IPS-18c (cell line): ENCODE data around the gene GLMP.
A peak's percentile ranks its signal among the peaks of the same experiment; 100 is the strongest.

Experiments used
- H3K4me3 ChIP-seq: 2 replicates; pipeline ENCODE4 v1.7.0; 2013; ENCODE audit warnings: low read depth, mild to moderate bottlenecking, low read length, moderate library complexity; ENCODE audit not compliant: insufficient read depth
- H3K9me3 ChIP-seq: one replicate; pipeline ENCODE4 v1.6.1; 2013; ENCODE audit warnings: mild to moderate bottlenecking, low read length, moderate library complexity; ENCODE audit not compliant: control insufficient read depth, insufficient read depth

Gene GLMP

DNA sequence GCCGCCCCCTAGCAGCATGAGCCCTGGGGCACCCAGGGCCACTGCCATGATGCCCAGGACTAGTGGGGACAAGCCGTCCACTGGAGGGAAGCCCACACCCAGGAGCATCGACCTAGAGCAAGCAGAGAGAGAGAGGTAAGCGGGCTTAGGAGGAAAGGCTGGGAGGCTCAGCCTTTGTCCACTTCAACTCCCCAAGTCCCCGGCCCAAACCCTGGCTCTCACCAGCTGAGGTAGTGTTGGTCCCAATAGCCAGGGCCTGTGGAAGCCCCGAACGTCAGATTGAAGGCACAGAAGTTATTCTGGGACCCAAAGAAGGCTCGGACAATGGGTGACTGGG is 2.4 kb downstream of the GLMP start:
- H3K9me3 ChIP-seq, result peaks cover 2% of the 10 kb centered on the region
- no peak overlapping the region for H3K4me3 ChIP-seq

- H3K4me3 ChIP-seq, result peak overlapping the region; percentile 43
- H3K9me3 ChIP-seq, result peaks cover 2% of the 10 kb centered on the region
These were observed 4.0 kb downstream of the GLMP start for GRCh38 chr1:156291226-156292061.

DNA sequence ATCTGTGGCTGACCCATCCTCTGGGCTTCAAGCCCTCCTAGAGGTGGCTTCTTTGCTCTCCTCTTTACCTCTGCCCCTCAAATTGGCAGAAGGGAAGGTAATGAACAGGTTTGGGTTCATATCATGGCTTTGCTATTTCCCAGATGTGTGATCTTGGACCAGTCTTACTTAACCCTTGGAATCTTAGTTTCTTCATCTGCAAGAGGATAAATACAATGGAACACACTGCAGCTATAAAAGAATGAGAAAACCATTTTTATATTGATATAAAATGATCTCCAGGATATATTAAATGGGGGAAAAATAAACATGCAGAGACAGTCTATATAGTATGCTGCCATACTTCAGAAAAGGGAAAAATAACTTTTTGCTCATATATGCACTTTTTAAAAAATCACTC is 5.6 kb downstream of the GLMP start:
- H3K4me3 ChIP-seq, result no peak overlapping the region
- H3K9me3 ChIP-seq, result peaks cover 2% of the 10 kb centered on the region

DNA sequence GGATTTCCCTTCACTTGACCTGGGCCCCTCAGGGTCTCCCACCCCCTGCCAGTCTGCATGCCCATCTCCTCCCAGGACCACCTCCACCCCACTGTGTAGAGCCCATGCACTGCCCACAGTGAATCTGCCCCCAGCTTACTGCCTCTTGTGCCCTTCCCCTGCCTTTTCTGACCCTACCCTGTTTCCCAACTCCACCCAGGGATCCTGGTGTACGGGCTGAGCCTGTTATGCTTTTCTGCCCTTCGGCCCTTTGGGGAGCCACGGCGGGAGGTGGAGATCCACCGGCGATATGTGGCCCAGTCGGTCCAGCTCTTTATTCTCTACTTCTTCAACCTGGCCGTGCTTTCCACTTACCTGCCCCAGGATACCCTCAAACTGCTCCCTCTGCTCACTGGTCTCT is 9.4 kb downstream of the GLMP start:
- Histone ChIP-seq H3K9me3 (no peaks in the 10 kb centered on the region), H3K4me3 (no peak overlapping the region)

DNA sequence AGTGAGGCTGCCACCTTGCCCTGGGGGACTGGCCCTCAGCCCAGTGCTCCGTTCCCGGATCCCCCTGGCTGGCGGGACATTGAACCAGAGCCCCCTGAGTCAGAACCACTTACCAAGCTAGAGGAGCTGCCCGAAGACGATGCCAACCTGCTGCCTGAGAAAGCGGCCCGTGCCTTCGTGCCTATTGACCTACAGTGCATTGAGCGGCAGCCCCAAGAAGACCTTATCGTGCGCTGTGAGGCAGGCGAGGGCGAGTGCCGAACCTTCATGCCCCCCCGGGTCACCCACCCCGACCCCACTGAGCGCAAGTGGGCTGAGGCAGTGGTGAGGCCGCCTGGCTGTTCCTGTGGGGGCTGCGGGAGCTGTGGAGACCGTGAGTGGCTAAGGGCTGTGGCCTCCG is 10.0 kb downstream of the GLMP start:
- no peak overlapping the region for H3K4me3 ChIP-seq

DNA sequence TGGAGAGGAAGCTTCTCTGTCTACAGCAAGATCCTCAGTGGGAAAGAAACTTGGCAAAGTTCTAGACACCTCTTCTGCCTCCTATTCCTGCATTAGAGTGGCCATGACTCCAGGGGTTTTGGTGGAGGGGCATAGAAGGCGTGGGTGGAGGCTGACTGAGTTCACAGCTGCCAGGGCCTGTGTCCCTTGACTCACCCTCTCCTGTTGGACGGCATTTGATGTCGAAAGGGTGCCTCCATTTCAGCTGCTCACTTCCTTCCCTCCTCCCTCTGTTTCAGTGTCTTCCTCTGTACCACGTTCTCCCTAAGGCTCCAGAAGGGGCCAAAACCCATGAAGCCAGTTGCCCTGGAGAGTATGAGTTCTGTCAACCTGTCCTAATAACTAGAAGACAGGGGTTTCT is 10.7 kb downstream of the GLMP start:
- Histone ChIP-seq H3K9me3 (no peaks in the 10 kb centered on the region), H3K4me3 (no peak overlapping the region)

More for the DNA sequence above, 10.0 kb downstream of the GLMP start:
- no peaks in the 10 kb centered on the region for H3K9me3 ChIP-seq

GRCh38 chr1:156284112-156284511 is 11.4 kb downstream of the GLMP start, which contains the start of gene TMEM79:
TSS of gene TMEM79 (plus strand) at chr1:156284325. CDS start at chr1:156285227, 902 bp downstream.
- peak within 1 kb of the TSS; percentile 51 for H3K4me3 ChIP-seq
- H3K9me3 ChIP-seq, result no peaks in the 10 kb centered on the region

DNA sequence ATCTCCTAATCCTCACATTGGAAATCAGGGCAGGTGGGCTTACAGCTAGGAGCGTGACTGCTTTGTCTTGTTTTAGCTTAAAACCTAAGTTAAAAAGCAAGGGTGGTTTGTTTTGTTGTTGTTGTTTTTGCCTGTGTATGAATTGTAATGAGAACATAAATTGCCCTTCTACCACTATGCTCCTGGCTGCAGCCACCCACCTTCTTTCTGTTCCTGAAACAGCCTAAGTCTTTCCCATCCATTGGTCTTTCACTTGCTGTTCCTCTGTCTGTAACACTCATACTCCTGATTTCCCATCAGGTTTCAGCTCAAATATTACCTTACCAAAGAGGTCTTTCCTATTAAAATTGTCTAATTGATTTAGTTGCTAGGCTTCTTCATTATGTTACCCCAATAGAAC is 12.0 kb downstream of the GLMP start:
- Histone ChIP-seq H3K9me3 (no peaks in the 10 kb centered on the region), H3K4me3 (peak overlapping the region; percentile 51)

- H3K9me3 ChIP-seq, result no peaks in the 10 kb centered on the region
- H3K4me3 ChIP-seq, result peak within 1 kb of the TSS; percentile 87
These were observed 12.8 kb downstream of the GLMP start, which contains the start of gene SMG5 for GRCh38 chr1:156282479-156283222. TSS of gene SMG5 (minus strand) at chr1:156282825. CDS start at chr1:156282680, 145 bp downstream.

- peak overlapping the region; percentile 87 for H3K4me3 ChIP-seq
- H3K9me3 ChIP-seq, result no peaks in the 10 kb centered on the region
These were observed 13.6 kb downstream of the GLMP start for GRCh38 chr1:156281693-156282478.

DNA sequence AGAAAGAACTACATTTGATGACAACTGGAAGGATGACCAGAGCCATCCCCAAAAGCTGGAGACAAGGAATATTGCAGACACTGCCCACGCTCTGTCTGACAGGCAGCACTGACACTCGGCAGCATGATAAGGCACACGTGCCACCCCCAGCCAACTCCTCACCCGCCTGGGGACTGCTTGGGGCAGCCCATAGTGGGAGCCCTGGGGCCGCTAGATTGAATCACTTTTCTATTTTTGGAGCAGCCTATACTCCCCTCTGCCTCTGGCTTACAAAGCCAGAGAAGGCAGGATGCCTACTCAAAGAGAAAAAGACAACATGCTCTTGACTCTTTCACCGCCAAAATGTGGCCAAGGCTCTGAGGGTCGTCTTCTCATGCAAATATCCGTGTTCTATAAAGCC is 14.2 kb downstream of the GLMP start:
- peak overlapping the region; percentile 87 for H3K4me3 ChIP-seq
- H3K9me3 ChIP-seq, result no peaks in the 10 kb centered on the region

GRCh38 chr1:156279837-156280236 is 15.6 kb downstream of the GLMP start:
- no peak overlapping the region for H3K4me3 ChIP-seq
- H3K9me3 ChIP-seq, result no peaks in the 10 kb centered on the region

GRCh38 chr1:156276966-156277381 is 18.5 kb downstream of the GLMP start:
- no peaks in the 10 kb centered on the region for H3K9me3 ChIP-seq

DNA sequence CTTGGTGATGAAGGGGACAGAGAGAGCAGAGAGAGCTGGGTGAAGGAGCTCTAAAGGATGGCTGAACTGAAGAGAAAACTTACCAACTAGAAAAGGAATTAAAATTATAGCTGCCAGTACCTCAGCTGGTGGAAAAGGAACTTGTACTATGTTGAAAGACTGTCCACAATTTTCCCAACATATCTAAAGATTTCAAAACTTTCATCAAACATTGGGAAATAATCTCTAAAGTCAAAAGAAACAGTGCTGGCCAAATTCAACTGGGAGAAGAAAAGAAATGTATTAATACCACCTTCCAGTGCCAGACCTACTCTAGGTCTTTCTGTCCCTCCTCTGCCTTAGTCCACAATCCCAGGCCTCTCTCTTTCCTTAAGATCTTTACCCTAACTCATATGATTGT is 18.9 kb downstream of the GLMP start:
- H3K9me3 ChIP-seq, result no peaks in the 10 kb centered on the region

More at GRCh38 chr1:156276966-156277381, 18.5 kb downstream of the GLMP start:
- no peak overlapping the region for H3K4me3 ChIP-seq

DNA sequence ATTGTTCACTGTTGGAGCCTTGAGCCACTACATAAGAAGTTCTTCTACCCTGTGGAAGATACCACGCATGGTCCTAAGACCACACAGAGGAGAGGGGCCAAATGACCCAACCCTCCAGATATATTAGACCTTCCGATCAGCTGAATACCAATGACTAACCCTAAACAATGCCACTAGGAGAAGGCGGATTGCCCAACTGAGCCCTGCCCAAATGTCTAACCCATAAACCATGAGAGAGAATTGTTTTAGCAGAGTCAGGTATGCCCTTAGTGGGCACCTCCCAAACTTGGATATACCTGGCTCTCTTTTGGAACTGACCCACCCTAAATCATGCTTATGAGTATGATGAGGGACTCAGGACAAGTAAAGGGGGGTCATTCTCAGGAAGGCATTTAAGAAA is 25.2 kb downstream of the GLMP start:
- H3K9me3 ChIP-seq, result no peaks in the 10 kb centered on the region
- no peak overlapping the region for H3K4me3 ChIP-seq

More for the DNA sequence above, 18.9 kb downstream of the GLMP start:
- no peak overlapping the region for H3K4me3 ChIP-seq

GRCh38 chr1:156268336-156268735 is 27.1 kb downstream of the GLMP start:
- no peak overlapping the region for H3K4me3 ChIP-seq
- no peaks in the 10 kb centered on the region for H3K9me3 ChIP-seq

DNA sequence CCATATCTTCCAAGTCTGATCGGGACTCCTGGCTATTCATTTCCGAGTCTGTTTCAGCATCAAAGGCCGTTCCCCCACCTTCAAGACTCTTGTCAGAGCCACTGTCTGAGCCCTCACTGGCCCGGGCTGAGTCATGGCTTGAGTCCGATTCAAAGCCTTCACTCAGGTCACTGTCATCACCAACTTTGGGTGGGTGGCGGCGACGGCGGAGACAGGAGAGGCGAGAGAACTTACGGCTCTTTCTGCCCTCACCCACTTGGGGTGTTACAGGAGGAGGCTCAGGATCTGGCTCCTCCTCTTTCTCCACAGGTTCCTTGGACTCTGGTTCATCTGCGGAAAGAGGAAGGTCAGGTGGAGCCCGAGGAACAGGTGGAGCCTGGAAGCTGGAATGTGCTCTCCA is 29.4 kb downstream of the GLMP start:
- no peak overlapping the region for H3K4me3 ChIP-seq
- no peaks in the 10 kb centered on the region for H3K9me3 ChIP-seq
